ENCODE measurements around the gene NCOA3.

NCOA3 gene

DNA sequence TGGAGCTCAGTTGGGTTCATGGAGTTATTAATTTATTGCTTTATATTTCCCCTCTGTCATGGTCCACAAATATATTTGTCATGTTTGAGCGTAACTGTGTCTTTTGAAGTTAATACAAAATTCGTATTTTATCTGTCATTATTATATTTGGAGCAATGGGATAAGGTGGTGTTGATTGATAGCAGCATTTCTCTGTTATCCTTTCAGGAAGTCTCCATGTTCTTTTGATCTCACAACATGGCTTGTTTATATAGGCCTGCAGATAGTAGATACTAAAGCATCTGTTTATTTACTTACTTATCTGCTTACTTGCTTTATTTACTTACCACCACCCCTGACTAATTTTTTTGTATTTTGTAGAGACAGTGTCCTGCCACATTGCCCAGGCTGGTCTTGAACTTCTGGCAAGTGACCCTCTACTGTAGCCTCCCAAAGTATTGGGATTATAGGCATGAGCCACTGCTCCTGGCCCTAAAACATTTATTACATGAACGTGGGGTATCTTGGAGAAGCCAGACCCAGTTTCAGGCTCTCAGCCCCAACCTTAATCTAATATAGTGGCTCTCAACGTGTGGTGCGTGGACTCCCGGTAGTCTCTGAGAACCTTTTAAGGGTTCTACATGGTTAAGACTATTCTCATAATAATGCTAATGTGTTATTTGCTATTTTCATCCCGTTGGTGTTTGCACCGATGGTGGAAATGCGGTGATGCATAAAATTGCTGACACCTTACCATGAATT is 104.2 kb downstream of the NCOA3 start:
- TF ChIP-seq, protein P1, sequence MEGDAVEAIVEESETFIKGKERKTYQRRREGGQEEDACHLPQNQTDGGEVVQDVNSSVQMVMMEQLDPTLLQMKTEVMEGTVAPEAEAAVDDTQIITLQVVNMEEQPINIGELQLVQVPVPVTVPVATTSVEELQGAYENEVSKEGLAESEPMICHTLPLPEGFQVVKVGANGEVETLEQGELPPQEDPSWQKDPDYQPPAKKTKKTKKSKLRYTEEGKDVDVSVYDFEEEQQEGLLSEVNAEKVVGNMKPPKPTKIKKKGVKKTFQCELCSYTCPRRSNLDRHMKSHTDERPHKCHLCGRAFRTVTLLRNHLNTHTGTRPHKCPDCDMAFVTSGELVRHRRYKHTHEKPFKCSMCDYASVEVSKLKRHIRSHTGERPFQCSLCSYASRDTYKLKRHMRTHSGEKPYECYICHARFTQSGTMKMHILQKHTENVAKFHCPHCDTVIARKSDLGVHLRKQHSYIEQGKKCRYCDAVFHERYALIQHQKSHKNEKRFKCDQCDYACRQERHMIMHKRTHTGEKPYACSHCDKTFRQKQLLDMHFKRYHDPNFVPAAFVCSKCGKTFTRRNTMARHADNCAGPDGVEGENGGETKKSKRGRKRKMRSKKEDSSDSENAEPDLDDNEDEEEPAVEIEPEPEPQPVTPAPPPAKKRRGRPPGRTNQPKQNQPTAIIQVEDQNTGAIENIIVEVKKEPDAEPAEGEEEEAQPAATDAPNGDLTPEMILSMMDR (conservative IDR thresholded peaks at IDR 0.05), result no peak
- peak overlapping the region; percentile 51 for H3K27ac ChIP-seq

DNA sequence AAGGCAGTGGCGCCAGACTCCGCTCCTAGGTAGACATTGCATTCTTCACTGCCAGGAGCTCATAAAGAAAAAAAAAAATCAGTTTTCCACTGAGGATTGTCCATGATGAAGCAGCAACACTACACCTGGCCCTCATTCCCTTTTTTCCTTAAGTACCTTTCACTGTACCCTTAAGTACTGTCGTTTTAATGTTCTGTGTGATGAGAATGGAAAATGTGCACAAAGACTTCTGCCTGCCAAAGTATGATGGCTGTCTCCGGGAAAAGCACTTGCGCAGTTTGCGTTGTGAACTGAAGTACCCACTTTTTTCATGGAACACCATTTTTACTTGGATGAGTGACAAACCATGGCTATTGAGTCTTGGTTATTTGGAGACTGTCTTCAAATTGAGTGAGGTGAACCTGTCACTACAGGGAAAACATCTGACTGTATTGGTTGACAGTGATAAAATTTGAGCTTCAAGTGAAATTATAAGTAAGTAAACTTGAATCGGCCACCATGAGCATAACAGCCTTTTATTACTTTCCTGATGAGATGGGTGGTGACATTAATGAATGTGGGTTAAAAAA is 104.8 kb downstream of the NCOA3 start:
- H3K27ac ChIP-seq, result peak overlapping the region; percentile 51; the same call in 1 of the 2 replicates
- TF ChIP-seq, protein P1 (conservative IDR thresholded peaks at IDR 0.05), result no peak

DNA sequence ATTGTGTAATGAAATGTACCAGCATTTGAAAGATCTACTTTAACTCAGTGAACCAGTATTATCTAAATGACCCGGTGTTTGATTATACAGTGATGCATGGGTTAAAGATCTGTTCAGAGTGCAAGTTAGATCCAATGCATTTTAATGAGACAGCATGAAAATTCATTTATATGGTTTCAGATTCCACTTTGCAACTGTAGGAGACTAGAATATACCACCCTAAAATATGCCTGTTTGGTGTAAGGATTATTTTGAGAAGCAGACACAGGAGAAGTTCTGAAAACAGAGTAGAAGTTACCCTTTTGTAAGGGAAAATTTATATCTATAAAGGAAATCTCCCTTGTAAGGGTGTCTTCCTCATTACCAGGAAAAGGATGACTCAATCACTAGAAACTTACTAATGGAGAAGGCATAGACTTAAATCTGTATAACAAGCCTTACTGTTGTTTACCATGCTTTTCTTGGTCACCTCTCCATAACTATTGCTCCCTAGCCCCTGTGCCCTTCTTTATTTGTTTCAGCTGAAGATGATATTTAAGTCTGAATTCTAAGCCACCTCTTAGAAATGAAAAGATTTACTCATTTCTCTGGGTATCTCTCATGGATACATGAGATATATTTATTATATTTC is 105.4 kb downstream of the NCOA3 start:
- H3K27ac ChIP-seq, result no peak overlapping the region

DNA sequence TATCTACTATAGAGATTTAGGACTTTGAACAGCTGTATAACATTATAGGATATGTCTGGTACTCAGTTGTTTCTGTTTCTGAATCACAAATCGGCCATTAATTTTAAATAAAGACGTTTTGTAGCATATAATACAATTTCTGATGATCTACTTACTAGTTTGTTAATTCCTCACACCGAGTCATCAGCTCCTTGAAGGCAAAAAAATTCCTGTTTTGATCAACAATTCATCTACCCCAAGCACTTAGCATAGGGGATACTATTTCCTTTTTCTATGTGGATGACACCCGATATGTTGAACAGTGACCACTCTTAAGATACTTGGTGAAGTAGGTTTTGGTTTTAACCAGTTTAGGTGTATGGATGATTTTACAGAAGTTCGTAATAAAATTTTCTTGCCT is 107.3 kb downstream of the NCOA3 start:
- H3K27ac ChIP-seq, result no peak overlapping the region
- TF ChIP-seq, protein P1 (conservative IDR thresholded peaks at IDR 0.05), result no peak

More for the DNA sequence above, 105.4 kb downstream of the NCOA3 start:
- TF ChIP-seq, protein P1 (conservative IDR thresholded peaks at IDR 0.05), result no peak

DNA sequence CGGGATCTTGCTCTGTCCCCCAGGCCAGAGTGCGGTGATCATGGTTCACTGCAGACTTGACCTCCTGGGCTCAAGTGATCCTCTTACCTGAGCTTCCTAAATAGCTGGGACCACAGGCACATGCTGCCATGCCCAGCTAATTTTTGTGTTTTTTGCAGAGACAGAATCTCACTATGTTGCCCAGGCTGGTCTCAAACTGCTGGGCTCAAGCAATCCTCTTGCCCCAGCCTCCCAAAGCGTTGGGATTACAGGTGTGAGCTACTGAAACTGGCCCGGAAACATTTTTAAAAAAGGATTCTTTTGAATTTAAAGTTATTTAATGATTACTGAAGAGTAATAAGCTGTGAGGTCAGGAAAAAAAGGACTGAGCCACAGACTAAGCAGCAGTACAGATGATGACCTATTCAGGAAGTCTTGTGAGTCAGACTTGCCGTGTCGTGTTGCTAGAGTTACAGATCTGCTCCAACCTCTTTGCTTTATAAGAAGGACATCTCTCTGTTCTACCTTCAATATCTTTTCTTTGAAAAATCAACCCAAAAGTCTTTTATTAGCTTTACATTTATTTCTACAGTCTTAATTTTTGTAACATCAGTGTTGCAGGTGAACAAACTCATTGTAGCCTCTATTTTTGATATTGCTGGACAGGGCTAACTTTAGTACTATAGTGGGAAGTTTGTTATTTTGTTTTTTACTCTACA is 108.7 kb downstream of the NCOA3 start:
- TF ChIP-seq, protein P1 (conservative IDR thresholded peaks at IDR 0.05), result no peak
- H3K27ac ChIP-seq, result no peak overlapping the region

DNA sequence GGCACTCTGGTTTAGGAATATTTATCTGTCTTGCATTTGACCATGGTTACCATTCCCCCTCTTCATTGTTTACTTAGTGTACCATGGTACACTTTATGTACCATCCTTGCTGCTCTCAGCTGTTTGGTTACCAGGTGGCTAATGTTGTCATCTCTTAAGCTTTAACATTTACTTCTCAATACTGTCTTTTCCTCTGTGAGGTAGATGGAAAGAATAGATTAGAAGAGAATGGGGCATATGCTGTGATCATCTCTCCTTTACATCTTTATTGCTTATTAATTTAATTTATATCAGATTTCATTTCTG is 109.2 kb downstream of the NCOA3 start:
- TF ChIP-seq, protein P1 (conservative IDR thresholded peaks at IDR 0.05), result no peak
- H3K27ac ChIP-seq, result no peak overlapping the region

DNA sequence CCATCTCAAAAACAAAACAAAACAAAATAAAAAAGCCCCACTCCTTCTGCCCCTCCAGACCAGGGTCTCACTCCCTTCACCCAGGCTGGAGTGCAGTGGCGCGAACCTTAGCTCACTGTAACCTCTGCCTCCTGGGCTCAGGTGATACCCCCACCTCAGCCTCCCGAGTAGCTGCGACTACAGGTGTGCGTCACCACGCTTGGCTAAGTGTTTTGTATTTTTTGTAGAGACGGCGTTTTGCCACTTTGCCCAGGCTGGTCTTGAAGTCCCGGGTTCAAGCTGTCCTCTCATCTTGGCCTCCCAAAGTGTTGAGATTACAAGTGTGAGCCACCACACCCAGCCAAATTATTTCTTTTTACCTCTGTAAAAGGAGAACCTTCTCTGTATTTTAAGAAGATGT is 110.1 kb downstream of the NCOA3 start:
- TF ChIP-seq, protein P1 (conservative IDR thresholded peaks at IDR 0.05), result no peak
- no peak overlapping the region for H3K27ac ChIP-seq
